CD14-positive monocyte (primary cell): ENCODE measurements around the gene STK32C. TPM values are rescaled to one million over a fixed set of nuclear protein-coding genes. Genes with fewer than 3 reads are reported as not detected.
"Not testable (repeated sequence)": the region's sequence is repeated elsewhere in the genome, so short reads cannot be mapped to it uniquely, and the experiment has no call there.

Experiments used
- DNase-seq, 3 donors: peaks; one replicate each; pipeline ENCODE4 v3.0.0-alpha.2; 2011 to 2022
- H2AFZ ChIP-seq: 2 replicates; pipeline ENCODE4 v1.6.0; 2012; ENCODE audit warnings: mild to moderate bottlenecking, low read depth, low read length, inconsistent platforms; ENCODE audit not compliant: insufficient read depth, poor library complexity, severe bottlenecking
- H3K27ac ChIP-seq, 2 donors: 1 replicate in 1 of 2; 2 replicates in 1 of 2; pipeline ENCODE4 v1.5.1; 2012 to 2013; ENCODE audit warnings: low read length in 2 of 2, control low read depth in 1 of 2, inconsistent platforms in 1 of 2, low read depth in 1 of 2, mild to moderate bottlenecking in 1 of 2
- H3K27me3 ChIP-seq, 2 donors: one replicate each; pipeline versions ENCODE4 v1.6.0 to v1.6.1; 2011 to 2013; ENCODE audit warnings: low read length in 2 of 2; ENCODE audit not compliant: control insufficient read depth in 2 of 2, insufficient read depth in 2 of 2
- H3K36me3 ChIP-seq, 2 donors: replicated peaks in 1 of 2; 1 replicate in 1 of 2; 2 replicates in 1 of 2; pipeline versions ENCODE4 v1.5.1 to v1.6.1; 2012 to 2013; ENCODE audit warnings: low read length in 2 of 2, control low read depth in 1 of 2, inconsistent platforms in 1 of 2, mild to moderate bottlenecking in 1 of 2; ENCODE audit not compliant: insufficient read depth in 2 of 2, control insufficient read depth in 1 of 2
- H3K4me1 ChIP-seq, 2 donors: 1 replicate in 1 of 2; 2 replicates in 1 of 2; pipeline versions ENCODE4 v1.5.1 to v1.6.1; 2012 to 2013; ENCODE audit warnings: low read length in 2 of 2, control low read depth in 1 of 2, inconsistent platforms in 1 of 2, mild to moderate bottlenecking in 1 of 2, moderate library complexity in 1 of 2; ENCODE audit not compliant: insufficient read depth in 2 of 2, control insufficient read depth in 1 of 2
- H3K4me2 ChIP-seq: replicated peaks from 2 replicates; pipeline ENCODE3; 2012; ENCODE audit warnings: low read length, moderate library complexity, mild to moderate bottlenecking; ENCODE audit not compliant: poor library complexity, severe bottlenecking; ENCODE audit errors: extremely low read depth
- H3K4me3 ChIP-seq, 3 experiments: fragments of 200-600 bp in 1 of 3; sonication (generic) in 1 of 3; replicated peaks in 1 of 3; 1 replicate in 2 of 3; 2 replicates in 1 of 3; pipeline ENCODE4 v1.5.1; 2011 to 2013; ENCODE audit warnings: low read length in 3 of 3, mild to moderate bottlenecking in 3 of 3, control low read depth in 2 of 3, low read depth in 2 of 3, inconsistent platforms in 1 of 3, moderate library complexity in 1 of 3
- H3K79me2 ChIP-seq: 2 replicates; pipeline ENCODE4 v1.6.0; 2012; ENCODE audit warnings: mild to moderate bottlenecking, control low read depth, inconsistent platforms, low read length, moderate library complexity; ENCODE audit not compliant: insufficient read depth
- H3K9ac ChIP-seq: 2 replicates; pipeline ENCODE4 v1.6.0; 2017; ENCODE audit warnings: low read length, mild to moderate bottlenecking; ENCODE audit not compliant: insufficient read depth, poor library complexity, severe bottlenecking
- H3K9me3 ChIP-seq, 2 donors: replicated peaks in 1 of 2; 1 replicate in 1 of 2; 2 replicates in 1 of 2; pipeline versions ENCODE4 v1.5.1 to v1.6.1; 2012 to 2013; ENCODE audit warnings: low read length in 2 of 2, control low read depth in 1 of 2; ENCODE audit not compliant: control insufficient read depth in 1 of 2, insufficient read depth in 1 of 2
- H4K20me1 ChIP-seq: 2 replicates; pipeline ENCODE4 v1.6.0; 2012; ENCODE audit warnings: mild to moderate bottlenecking, low read length, control low read depth, moderate library complexity; ENCODE audit not compliant: insufficient read depth
- H3K27ac Mint-ChIP-seq, 7 donors: one replicate each; pipeline ENCODE4 v1.8.0; 2020; ENCODE audit warnings: mild to moderate bottlenecking in 7 of 7, mixed read lengths in 7 of 7, moderate library complexity in 6 of 7, inconsistent platforms in 2 of 7
- H3K27me3 Mint-ChIP-seq, 3 donors: one replicate each; pipeline ENCODE4 v1.8.0; 2021 to 2022; ENCODE audit warnings: low read depth in 3 of 3, mild to moderate bottlenecking in 3 of 3, mixed read lengths in 3 of 3, moderate library complexity in 3 of 3, inconsistent platforms in 1 of 3
- H3K36me3 Mint-ChIP-seq, 2 donors: one replicate each; pipeline ENCODE4 v1.8.0; 2020; ENCODE audit warnings: mixed read lengths in 2 of 2, inconsistent platforms in 1 of 2, mild to moderate bottlenecking in 1 of 2
- H3K4me1 Mint-ChIP-seq: one replicate; pipeline ENCODE4 v1.8.0; 2020; ENCODE audit warnings: mild to moderate bottlenecking, mixed read lengths
- H3K4me3 Mint-ChIP-seq, 2 donors: one replicate each; pipeline ENCODE4 v1.8.0; 2020; ENCODE audit warnings: mild to moderate bottlenecking in 2 of 2, mixed read lengths in 2 of 2, moderate library complexity in 1 of 2
- H3K9me3 Mint-ChIP-seq, 7 donors: one replicate each; pipeline ENCODE4 v1.8.0; 2020 to 2022; ENCODE audit warnings: mixed read lengths in 7 of 7, mild to moderate bottlenecking in 6 of 7, moderate library complexity in 6 of 7, inconsistent platforms in 2 of 7
- CTCF ChIP-seq: fragments of 200-600 bp; IDR thresholded peaks from one replicate; pipeline ENCODE4 v1.8.0; 2022; ENCODE audit warnings: antibody characterized with exemption, mild to moderate bottlenecking
- WGBS: methylation state at CpG from one replicate; pipeline ENCODE4 v1.1.5; 2013; ENCODE audit warnings: missing lambda C conversion rate; ENCODE audit not compliant: insufficient coverage; 5-methylcytosine and 5-hydroxymethylcytosine counted together
- intact Hi-C, 2 donors: fragments of 100-400 bp; cut with micrococcal nuclease; formaldehyde crosslinking; loops; one replicate each; pipeline versions ENCODE4 v1.15.0 to v1.15.1; 2023
- polyA plus RNA-seq, 3 donors: library from polyadenylated mRNA; depleted of rRNA in 1 of 3; unstranded in 2 of 3; stranded (reverse) in 1 of 3; fragments of 300-500 nt in 2 of 3; fragments of >200 nt in 1 of 3; fragmentation: Illumina TruSeq in 2 of 3; gene quantifications; 1 replicate in 2 of 3; 2 replicates in 1 of 3; pipeline ENCODE4 v1.2.3, GENCODE V29; 2012 to 2021

STK32C gene
- polyA plus RNA-seq, 3 donors, result 13.6 to 22.8 (median 18.4) TPM

- no peaks in the 10 kb centered on the region for H3K36me3 ChIP-seq
- no peaks in the 10 kb centered on the region for H3K4me1 ChIP-seq
- H3K9me3 ChIP-seq, result peaks cover 4 to 5% of the 10 kb centered on the region in 2 donors
- Mint-ChIP-seq H3K4me3 (no peak overlapping the region), H3K27ac (no peak overlapping the region), H3K4me1 (no peaks in the 10 kb centered on the region), H3K36me3 (peaks cover 2 to 4% of the 10 kb centered on the region in 2 donors), H3K27me3 (peaks cover 0 to 2% (median 2%) of the 10 kb centered on the region in 3 donors), H3K9me3 (peaks cover 0 to 7% (median 2%) of the 10 kb centered on the region in 7 donors)
- no peaks in the 10 kb centered on the region for H3K27me3 ChIP-seq
- 96% methylated on average over 11 of the region's 21 CpGs for WGBS
- no peak overlapping the region for H3K27ac ChIP-seq
- H3K79me2 ChIP-seq, result no peaks in the 10 kb centered on the region
- peaks cover 35% of the 10 kb centered on the region for H4K20me1 ChIP-seq
- no peak overlapping the region for H3K4me2 ChIP-seq
- no peak overlapping the region for H3K4me3 ChIP-seq
- TF ChIP-seq CTCF, result no peak
- no peak overlapping the region for H2AFZ ChIP-seq
- no peak overlapping the region for H3K9ac ChIP-seq
- DNase-seq, result no peak
- intact Hi-C loops, result no loop called here
These were observed 38.2 kb downstream of the STK32C start for GRCh38 chr10:132269266-132270230.

GRCh38 chr10:132267916-132268315, 39.8 kb downstream of the STK32C start:
- H3K4me1 Mint-ChIP-seq, H3K9me3 Mint-ChIP-seq, DNase-seq, H3K9ac ChIP-seq, H3K4me3 ChIP-seq, H3K9me3 ChIP-seq, H3K27me3 Mint-ChIP-seq, H3K4me1 ChIP-seq, H3K36me3 Mint-ChIP-seq, H3K36me3 ChIP-seq, H2AFZ ChIP-seq, H3K27ac ChIP-seq, intact Hi-C loops, H3K79me2 ChIP-seq, H3K4me3 Mint-ChIP-seq, H3K27me3 ChIP-seq, H3K4me2 ChIP-seq: not testable (repeated sequence)
- 90% methylated on average over 10 of the region's 12 CpGs for WGBS
- peak overlapping the region in 1 of 7 donors; percentile 59 for H3K27ac Mint-ChIP-seq
- peaks cover 40% of the 10 kb centered on the region for H4K20me1 ChIP-seq
